Keratinocyte (primary cell): Measurements from ENCODE around the gene DGLUCY. TPM values are rescaled to one million over a fixed set of nuclear protein-coding genes. Genes with fewer than 3 reads are reported as not detected.
A peak's percentile ranks its signal among the peaks of the same experiment; 100 is the strongest.

Experiments
- DNase-seq: peaks from one replicate; pipeline ENCODE4 v3.0.0-alpha.2; 2011; ENCODE audit warnings: low read depth, missing footprints, low spot score
- FAIRE-seq: peaks from 2 replicates; lab custom pipeline; 2011; peaks lifted over from hg19 to GRCh38; lab: Jason Lieb, UNC
- H2AFZ ChIP-seq: 2 replicates; pipeline ENCODE4 v1.6.0; 2012; ENCODE audit warnings: low read length, control low read depth, inconsistent platforms; ENCODE audit not compliant: control insufficient read depth
- H3K27ac ChIP-seq: 2 replicates; pipeline ENCODE4 v1.5.1; 2011; ENCODE audit warnings: low read length; ENCODE audit not compliant: control insufficient read depth, insufficient read depth
- H3K27me3 ChIP-seq: 3 replicates; pipeline ENCODE4 v1.6.0; 2011; ENCODE audit warnings: low read length; ENCODE audit not compliant: control insufficient read depth, insufficient read depth; ENCODE audit errors: extremely low read depth
- H3K36me3 ChIP-seq, 2 experiments: 2 replicates in 1 of 2; 3 replicates in 1 of 2; pipeline ENCODE4 v1.5.1; 2011; ENCODE audit warnings: low read length in 2 of 2, mild to moderate bottlenecking in 1 of 2; ENCODE audit not compliant: control insufficient read depth in 2 of 2, insufficient read depth in 2 of 2; ENCODE audit errors: extremely low read depth in 1 of 2
- H3K4me1 ChIP-seq: 3 replicates; pipeline ENCODE4 v1.5.1; 2011; ENCODE audit warnings: low read length; ENCODE audit not compliant: control insufficient read depth, insufficient read depth; ENCODE audit errors: extremely low read depth
- H3K4me2 ChIP-seq: 3 replicates; pipeline ENCODE4 v1.6.0; 2011; ENCODE audit warnings: low read depth, low read length; ENCODE audit not compliant: control insufficient read depth, insufficient read depth; ENCODE audit errors: extremely low read depth
- H3K4me3 ChIP-seq, 3 experiments: fragments of 200-600 bp in 1 of 3; sonication (generic) in 1 of 3; 2 replicates in 2 of 3; 3 replicates in 1 of 3; pipeline ENCODE4 v1.5.1; 2011 to 2016; ENCODE audit warnings: low read length in 3 of 3, mild to moderate bottlenecking in 3 of 3, control low read depth in 2 of 3, inconsistent platforms in 1 of 3, low read depth in 1 of 3, mixed read lengths in 1 of 3, mixed run types in 1 of 3, moderate library complexity in 1 of 3; ENCODE audit not compliant: control insufficient read depth in 2 of 3, insufficient read depth in 2 of 3; ENCODE audit errors: extremely low read depth in 1 of 3
- H3K79me2 ChIP-seq: 2 replicates; pipeline ENCODE4 v1.6.0; 2012; ENCODE audit warnings: low read length; ENCODE audit not compliant: control insufficient read depth, insufficient read depth
- H3K9ac ChIP-seq: 3 replicates; pipeline ENCODE4 v1.6.0; 2011; ENCODE audit warnings: low read length; ENCODE audit not compliant: control insufficient read depth, insufficient read depth; ENCODE audit errors: extremely low read depth
- H3K9me1 ChIP-seq: 3 replicates; pipeline ENCODE4 v1.6.0; 2011; ENCODE audit warnings: low read length; ENCODE audit not compliant: control insufficient read depth, insufficient read depth; ENCODE audit errors: extremely low read depth
- H3K9me3 ChIP-seq: 2 replicates; pipeline ENCODE4 v1.5.1; 2012; ENCODE audit warnings: low read depth, low read length; ENCODE audit not compliant: control insufficient read depth
- H4K20me1 ChIP-seq: 3 replicates; pipeline ENCODE4 v1.6.0; 2011; ENCODE audit warnings: low read length; ENCODE audit not compliant: control insufficient read depth, insufficient read depth; ENCODE audit errors: extremely low read depth
- CTCF ChIP-seq, 3 experiments: IDR thresholded peaks in 1 of 3; conservative IDR thresholded peaks in 1 of 3; optimal IDR thresholded peaks in 1 of 3; 2 replicates in 2 of 3; 3 replicates in 1 of 3; pipeline versions ENCODE3 to v1.5.1; 2011; ENCODE audit warnings: low read length in 3 of 3, mild to moderate bottlenecking in 3 of 3, moderate library complexity in 2 of 3, control low read depth in 1 of 3, inconsistent platforms in 1 of 3; ENCODE audit not compliant: insufficient read depth in 2 of 3; ENCODE audit errors: extremely low read depth in 1 of 3
- EZH2 ChIP-seq: IDR thresholded peaks from one replicate; pipeline ENCODE4 v1.6.1; 2012; ENCODE audit warnings: inconsistent platforms, mild to moderate bottlenecking, low read length, moderate library complexity
- dilution Hi-C: fragments of 300-500 bp; cut with MboI; formaldehyde crosslinking; loops from one replicate; pipeline ENCODE4 v1.7.0; 2020; ENCODE audit warnings: low sequenced_read_pairs; ENCODE audit not compliant: extremely low pct_ligation_motif_present
- polyA plus RNA-seq, 5 experiments: library from polyadenylated mRNA; depleted of rRNA in 3 of 5; stranded (reverse) in 3 of 5; stranded (forward) in 1 of 5; unstranded in 1 of 5; fragments of >200 nt; gene quantifications; 1 replicate in 1 of 5; 2 replicates in 3 of 5; 3 replicates in 1 of 5; pipeline versions ENCODE4 v1.2.1 to v1.2.3, GENCODE V29; 2011 to 2012; ENCODE audit warnings: missing spikeins in 2 of 5, low read depth in 1 of 5, low replicate concordance in 1 of 5

Gene DGLUCY
- polyA plus RNA-seq, 1 donor (not counting 4 experiments of a cell fraction or from before 2014, with no cell fraction given), result 19.4 TPM

- FAIRE-seq, result no peak
- dilution Hi-C loops, result no loop called here
These were observed 26.8 kb downstream of the DGLUCY start for GRCh38 chr14:91140672-91141071.

GRCh38 chr14:91142214-91142668 lies 28.4 kb downstream of the DGLUCY start:
- Histone ChIP-seq H3K36me3 (peaks cover 3 to 11% of the 10 kb centered on the region in 2 experiments), H4K20me1 (no peaks in the 10 kb centered on the region), H3K9me1 (no peaks in the 10 kb centered on the region), H3K9ac (no peak overlapping the region), H3K9me3 (no peaks in the 10 kb centered on the region), H3K27me3 (no peaks in the 10 kb centered on the region), H3K27ac (no peak overlapping the region), H3K79me2 (no peaks in the 10 kb centered on the region), H3K4me2 (no peak overlapping the region), H2AFZ (no peak overlapping the region), H3K4me1 (peaks cover 12% of the 10 kb centered on the region), H3K4me3 (no peak overlapping the region)
- dilution Hi-C loops, result no loop called here
- no peak for TF ChIP-seq EZH2
- no peak for TF ChIP-seq CTCF (optimal IDR thresholded peaks at IDR 0.05 in 1 of 3, IDR thresholded peaks at IDR 0.05 in 1 of 3, conservative IDR thresholded peaks at IDR 0.05 in 1 of 3; ENCODE audit: extremely low read depth in 1 of 3, insufficient read depth in 2 of 3, low read length in 3 of 3)
- DNase-seq (no peak), FAIRE-seq (no peak)

More at GRCh38 chr14:91140672-91141071, 26.8 kb downstream of the DGLUCY start:
- H3K4me1 ChIP-seq, result peaks cover 12% of the 10 kb centered on the region
- H3K4me3 ChIP-seq, result no peak overlapping the region
- no peaks in the 10 kb centered on the region for H3K9me3 ChIP-seq
- no peak overlapping the region for H3K4me2 ChIP-seq
- no peak overlapping the region for H3K27ac ChIP-seq
- H4K20me1 ChIP-seq, result no peaks in the 10 kb centered on the region
- no peaks in the 10 kb centered on the region for H3K9me1 ChIP-seq
- H3K9ac ChIP-seq, result no peak overlapping the region
- TF ChIP-seq CTCF (optimal IDR thresholded peaks at IDR 0.05 in 1 of 3, IDR thresholded peaks at IDR 0.05 in 1 of 3, conservative IDR thresholded peaks at IDR 0.05 in 1 of 3; ENCODE audit: extremely low read depth in 1 of 3, insufficient read depth in 2 of 3, low read length in 3 of 3) (peak; percentile 74), EZH2 (no peak)
- no peaks in the 10 kb centered on the region for H3K27me3 ChIP-seq
- DNase-seq, result no peak
- peaks cover 0 to 11% of the 10 kb centered on the region in 2 experiments for H3K36me3 ChIP-seq
- H3K79me2 ChIP-seq, result no peaks in the 10 kb centered on the region
- H2AFZ ChIP-seq, result no peak overlapping the region
